Activated T-helper 2 cell treated with anti-CD3 and anti-CD28 coated beads, Interferon-gamma antibody, Interleukin-2, Interleukin-4, amounts not matched to agents 10 μg/mL and 5 μg/mL and 100 μg/mL, durations not matched to agents 14 hours and 24 hours and 36 hours (primary cell): Measurements from ENCODE around the gene TCEAL2. TPM values are rescaled to one million over a fixed set of nuclear protein-coding genes. Genes with fewer than 3 reads are reported as not detected.

Experiments
- DNase-seq: peaks from one replicate; pipeline ENCODE4 v3.0.0; 2021; ENCODE audit warnings: low spot score
- H3K27ac Mint-ChIP-seq: one replicate; pipeline ENCODE4 v1.8.0; 2021; ENCODE audit warnings: mixed read lengths
- H3K27me3 Mint-ChIP-seq: one replicate; pipeline ENCODE4 v1.8.0; 2021; ENCODE audit warnings: low read depth, mixed read lengths
- H3K36me3 Mint-ChIP-seq: one replicate; pipeline ENCODE4 v1.8.0; 2021; ENCODE audit warnings: low read depth, mixed read lengths
- H3K4me1 Mint-ChIP-seq: one replicate; pipeline ENCODE4 v1.8.0; 2021; ENCODE audit warnings: low read depth, mixed read lengths
- H3K4me3 Mint-ChIP-seq: one replicate; pipeline ENCODE4 v1.8.0; 2021; ENCODE audit warnings: low read depth, mild to moderate bottlenecking, moderate library complexity, mixed read lengths
- H3K9me3 Mint-ChIP-seq: one replicate; pipeline ENCODE4 v1.8.0; 2021; ENCODE audit warnings: mixed read lengths
- intact Hi-C: fragments of 100-400 bp; cut with micrococcal nuclease; formaldehyde crosslinking; loops from one replicate; pipeline ENCODE4 v1.15.1; 2023
- total RNA-seq: library from RNA; stranded (reverse); gene quantifications from 2 replicates; pipeline ENCODE4 v1.2.3, GENCODE V29; 2022

Gene TCEAL2
- total RNA-seq, 1 donor from 2014 or later, result not detected

DNA sequence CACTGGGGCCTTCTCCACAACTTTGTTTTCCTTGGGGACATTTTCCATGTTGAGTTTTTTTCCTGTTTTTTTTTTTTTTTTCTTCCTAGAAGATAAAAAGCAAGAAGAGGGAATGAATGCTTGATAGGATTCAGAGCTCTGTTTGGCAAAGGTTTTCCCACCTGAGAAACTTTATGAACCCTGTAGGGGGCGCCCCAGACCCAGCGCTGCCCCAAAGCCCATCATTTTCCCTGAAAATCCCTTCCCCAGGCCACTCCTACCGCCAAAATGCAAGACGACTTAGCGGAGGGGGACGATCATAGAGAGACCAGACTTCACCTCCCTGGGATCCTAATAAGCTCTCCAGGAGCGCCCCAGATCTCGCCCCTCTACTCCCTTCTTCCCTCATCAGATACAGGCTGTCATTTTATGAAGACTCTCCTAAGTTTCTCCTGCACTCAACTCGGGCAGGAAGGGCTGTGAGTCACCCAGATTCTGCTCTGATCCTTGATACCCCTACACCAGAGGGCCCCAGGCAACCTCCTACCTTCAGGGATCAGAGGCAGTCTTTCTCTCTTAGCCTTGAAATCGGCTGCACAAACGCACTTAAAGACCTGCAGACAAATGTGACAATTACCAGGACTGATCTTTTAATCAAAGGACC, 28.9 kb downstream of the TCEAL2 start:
- H3K4me1 Mint-ChIP-seq, result peaks cover 18% of the 10 kb centered on the region
- peak overlapping the region; percentile 95 for H3K4me3 Mint-ChIP-seq
- no peak overlapping the region for H3K27ac Mint-ChIP-seq
- H3K9me3 Mint-ChIP-seq, result no peaks in the 10 kb centered on the region
- no peaks in the 10 kb centered on the region for H3K27me3 Mint-ChIP-seq
- intact Hi-C loops, result no loop called here
- no peak for DNase-seq
- no peaks in the 10 kb centered on the region for H3K36me3 Mint-ChIP-seq

DNA sequence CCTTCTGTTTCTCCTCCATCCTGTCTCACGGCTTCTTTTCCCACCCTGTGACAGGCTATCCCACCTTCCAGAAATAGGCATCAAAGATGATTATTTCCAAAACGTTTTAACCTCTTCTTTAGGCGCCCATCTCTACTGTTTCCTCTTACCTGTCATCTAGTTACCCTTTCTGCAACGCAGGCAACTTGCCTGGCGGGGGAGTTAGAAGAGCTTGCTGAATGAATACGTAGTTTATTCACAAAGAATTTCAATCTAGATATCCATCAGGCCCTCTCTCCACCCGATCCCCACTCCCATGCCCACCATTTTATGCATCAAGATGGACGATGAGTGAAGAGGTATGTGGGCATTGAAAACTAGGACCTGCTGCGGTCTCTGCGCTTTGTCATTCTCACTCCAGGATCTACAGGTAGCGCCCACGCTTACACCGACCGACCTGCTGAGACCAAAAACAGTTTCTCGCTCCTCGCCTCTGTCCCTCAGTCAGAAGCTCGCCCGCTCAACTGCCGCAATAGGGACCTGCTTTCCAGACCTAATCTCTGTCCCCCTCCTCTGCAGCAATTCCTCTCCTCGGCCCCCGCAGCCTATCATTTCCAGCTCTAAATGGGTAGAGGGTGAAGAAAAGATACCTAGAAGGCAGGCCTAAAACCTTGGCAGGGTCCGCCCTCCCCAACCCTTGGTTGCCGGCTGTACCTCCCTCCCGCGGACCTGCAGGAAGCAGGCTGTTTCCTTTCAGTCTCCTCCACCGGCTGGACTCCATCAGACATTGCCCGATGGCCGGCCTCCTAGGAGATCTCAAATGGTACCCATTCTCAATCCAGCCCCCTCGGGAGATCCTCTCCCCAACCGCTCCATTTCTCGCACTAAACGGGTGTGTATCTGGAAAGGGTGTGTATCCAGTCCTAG, 29.7 kb downstream of the TCEAL2 start:
- intact Hi-C loops, result no loop called here
- DNase-seq, result peak; percentile 7
- Mint-ChIP-seq H3K27me3 (no peaks in the 10 kb centered on the region), H3K27ac (peak overlapping the region; percentile 85), H3K36me3 (no peaks in the 10 kb centered on the region), H3K4me3 (peak overlapping the region; percentile 95), H3K4me1 (peaks cover 18% of the 10 kb centered on the region), H3K9me3 (no peaks in the 10 kb centered on the region)

DNA sequence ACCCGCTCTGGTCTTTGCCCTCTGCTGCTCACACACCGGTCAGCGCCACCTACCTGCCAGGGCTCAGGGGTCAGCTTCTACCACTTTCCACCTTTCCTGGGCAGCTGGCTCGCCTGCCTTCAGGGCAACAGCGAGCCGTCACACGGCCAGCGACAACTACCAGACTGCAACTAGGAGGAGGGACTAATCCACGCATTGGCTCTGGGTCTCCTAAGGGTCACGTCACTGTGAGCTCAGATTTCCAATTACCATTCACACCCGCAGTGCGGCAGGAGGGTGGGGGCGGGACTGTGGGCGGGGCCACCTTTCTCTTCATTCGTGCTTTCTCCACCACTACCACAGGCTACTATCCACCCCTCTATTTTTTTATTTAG, 30.3 kb downstream of the TCEAL2 start, which contains the start of gene BEX5:
Gene BEX5 (minus strand): TSS at position 172 of the 374 bp plus-strand sequence. CDS start 1,712 bp downstream, outside the sequence.
- peak within 1 kb of the TSS; percentile 85 for H3K27ac Mint-ChIP-seq
- intact Hi-C loops, result no loop called here
- no peaks in the 10 kb centered on the region for H3K36me3 Mint-ChIP-seq
- DNase-seq, result peak; percentile 32
- H3K9me3 Mint-ChIP-seq, result no peaks in the 10 kb centered on the region
- no peaks in the 10 kb centered on the region for H3K27me3 Mint-ChIP-seq
- peak within 1 kb of the TSS; percentile 95 for H3K4me3 Mint-ChIP-seq
- H3K4me1 Mint-ChIP-seq, result peaks cover 18% of the 10 kb centered on the region

Other genes with a start within 250 kb of the TCEAL2 start
- 1.7 and 2.5 TPM in 2 replicates for gene ZMAT1, start 193.7 kb upstream of the TCEAL2 start, total RNA-seq
- gene TCEAL6, start 16.8 kb downstream of the TCEAL2 start, total RNA-seq, result not detected in 2 replicates
- 1.9 and 2.8 TPM in 2 replicates for gene BEX5, start 30.3 kb downstream of the TCEAL2 start, total RNA-seq
- not detected in 2 replicates for gene TCP11X1, start 89.6 kb downstream of the TCEAL2 start, total RNA-seq
- not detected in 2 replicates for gene NXF2, start 121.5 kb downstream of the TCEAL2 start, total RNA-seq